B cell (primary cell): ENCODE data around the gene AFG1L. TPM values are rescaled to one million over a fixed set of nuclear protein-coding genes. Genes with fewer than 3 reads are reported as not detected.

ENCODE experiments used
- ATAC-seq: fragments of 200-7000 bp; cut with Tn5 transposase; one replicate; pipeline ENCODE4 v1.10.0; 2021; ENCODE audit warnings: low read depth, mild to moderate bottlenecking, moderate number of reproducible peaks, moderate library complexity
- CTCF ChIA-PET: fragments of 350-600 bp; sonication (Branson Sonifier 250); formaldehyde crosslinking; loops from one replicate; lab custom pipeline; 2021; ENCODE audit warnings: antibody characterized with exemption, inconsistent platforms; lab: Charles Lee
- POLR2A ChIA-PET: fragments of 350-600 bp; sonication (Branson Sonifier 250); formaldehyde crosslinking; loops from one replicate; lab custom pipeline; 2021; ENCODE audit warnings: antibody characterized with exemption; lab: Charles Lee
- DNase-seq: peaks from one replicate; pipeline ENCODE4 v3.0.0; 2013
- H2AFZ ChIP-seq: 2 replicates; pipeline ENCODE4 v1.6.1; 2012; ENCODE audit warnings: mild to moderate bottlenecking, low read depth, low read length; ENCODE audit not compliant: insufficient read depth, poor library complexity, severe bottlenecking
- H3K27ac ChIP-seq, 2 donors: 1 replicate in 1 of 2; 2 replicates in 1 of 2; pipeline ENCODE4 v1.5.1; 2012 to 2013; ENCODE audit warnings: low read length in 2 of 2, mild to moderate bottlenecking in 2 of 2, moderate library complexity in 1 of 2
- H3K27me3 ChIP-seq, 4 experiments: fragments of 200-600 bp in 1 of 4; sonication (generic) in 1 of 4; replicated peaks in 1 of 4; 1 replicate in 2 of 4; 2 replicates in 2 of 4; pipeline versions ENCODE4 v1.6.1 to v1.7.0; 2013 to 2016; ENCODE audit warnings: low read length in 3 of 4, mild to moderate bottlenecking in 2 of 4, mixed read lengths in 1 of 4, moderate library complexity in 1 of 4; ENCODE audit not compliant: insufficient read depth in 4 of 4, control insufficient read depth in 3 of 4; ENCODE audit errors: control extremely low read depth in 1 of 4
- H3K36me3 ChIP-seq, 2 experiments: replicated peaks in 1 of 2; 1 replicate in 1 of 2; 2 replicates in 1 of 2; pipeline versions ENCODE4 v1.6.1 to v1.7.1; 2013; ENCODE audit warnings: low read length in 1 of 2; ENCODE audit not compliant: insufficient read depth in 2 of 2, control insufficient read depth in 1 of 2; ENCODE audit errors: control extremely low read depth in 1 of 2, extremely low read depth in 1 of 2
- H3K4me1 ChIP-seq, 2 donors: fragments of 200-600 bp in 1 of 2; sonication (generic) in 1 of 2; 1 replicate in 1 of 2; 2 replicates in 1 of 2; pipeline versions ENCODE4 v1.5.1 to v1.6.1; 2013 to 2017; ENCODE audit warnings: low read length in 2 of 2; ENCODE audit not compliant: control insufficient read depth in 2 of 2, insufficient read depth in 2 of 2
- H3K4me2 ChIP-seq: replicated peaks from 2 replicates; pipeline ENCODE3; 2012; ENCODE audit warnings: mild to moderate bottlenecking, low read depth, low read length; ENCODE audit not compliant: poor library complexity, severe bottlenecking
- H3K4me3 ChIP-seq, 5 experiments: fragments of 200-600 bp in 1 of 5; sonication (generic) in 1 of 5; 1 replicate in 3 of 5; 2 replicates in 2 of 5; pipeline versions ENCODE4 v1.5.1 to v1.7.0; 2011 to 2016; ENCODE audit warnings: low read length in 4 of 5, mild to moderate bottlenecking in 4 of 5, low read depth in 2 of 5, control low read depth in 1 of 5, moderate library complexity in 1 of 5; ENCODE audit not compliant: insufficient read depth in 1 of 5; ENCODE audit errors: control extremely low read depth in 1 of 5, extremely low read depth in 1 of 5
- H3K79me2 ChIP-seq: fragments of 200-600 bp; sonication (generic); one replicate; pipeline ENCODE4 v1.6.0; 2016; ENCODE audit warnings: low read length; ENCODE audit not compliant: control insufficient read depth, insufficient read depth
- H3K9ac ChIP-seq: fragments of 200-600 bp; sonication (generic); 2 replicates; pipeline ENCODE4 v1.6.1; 2017; ENCODE audit warnings: mild to moderate bottlenecking, low read length, moderate library complexity
- H3K9me3 ChIP-seq, 3 donors: one replicate each; pipeline versions ENCODE4 v1.6.1 to v1.7.1; 2013; ENCODE audit warnings: low read length in 2 of 3; ENCODE audit not compliant: control insufficient read depth in 2 of 3, insufficient read depth in 1 of 3; ENCODE audit errors: control extremely low read depth in 1 of 3
- H4K20me1 ChIP-seq: 2 replicates; pipeline ENCODE4 v1.6.0; 2012; ENCODE audit warnings: mild to moderate bottlenecking, low read length; ENCODE audit not compliant: insufficient read depth, control insufficient read depth, poor library complexity, severe bottlenecking
- H3K27ac Mint-ChIP-seq: one replicate; pipeline ENCODE4 v1.8.0; 2021; ENCODE audit warnings: mixed read lengths
- H3K27me3 Mint-ChIP-seq: one replicate; pipeline ENCODE4 v1.8.0; 2021; ENCODE audit warnings: mixed read lengths
- H3K4me1 Mint-ChIP-seq: one replicate; pipeline ENCODE4 v1.8.0; 2021; ENCODE audit warnings: mixed read lengths
- H3K4me3 Mint-ChIP-seq: one replicate; pipeline ENCODE4 v1.8.0; 2021; ENCODE audit warnings: mixed read lengths
- H3K9me3 Mint-ChIP-seq: one replicate; pipeline ENCODE4 v1.8.0; 2022; ENCODE audit warnings: mixed read lengths; ENCODE audit not compliant: insufficient read depth
- CTCF ChIP-seq: fragments of 200-600 bp; IDR thresholded peaks from one replicate; pipeline ENCODE4 v1.8.0; 2022; ENCODE audit warnings: antibody characterized with exemption, mild to moderate bottlenecking
- EZH2 ChIP-seq: IDR thresholded peaks from 2 replicates; pipeline ENCODE4 v1.6.1; 2012; ENCODE audit warnings: borderline replicate concordance, low read depth, mild to moderate bottlenecking, moderate library complexity, low read length; ENCODE audit not compliant: insufficient read depth, poor library complexity, severe bottlenecking
- WGBS: methylation state at CpG from one replicate; pipeline ENCODE4 v1.1.5; 2013; ENCODE audit warnings: missing lambda C conversion rate; ENCODE audit not compliant: insufficient coverage; 5-methylcytosine and 5-hydroxymethylcytosine counted together
- intact Hi-C: fragments of 100-400 bp; cut with micrococcal nuclease; formaldehyde crosslinking; loops from one replicate; pipeline ENCODE4 v1.10.0; 2022
- polyA plus RNA-seq: library from polyadenylated mRNA; depleted of rRNA; stranded (reverse); fragments of >200 nt; gene quantifications from 2 replicates; pipeline ENCODE4 v1.2.3, GENCODE V29; 2012
- total RNA-seq, 2 donors: library from RNA; stranded (reverse); fragments of 120-200 nt in 1 of 2; gene quantifications; 1 replicate in 1 of 2; 2 replicates in 1 of 2; pipeline versions ENCODE4 v1.2.3 to v1.2.4, GENCODE V29; 2013 to 2022

AFG1L gene
- total and polyA plus RNA-seq, 2 donors (not counting 1 experiment from before 2014, with no cell fraction given), result 1.8 to 14.2 TPM

GRCh38 chr6:108438918-108439317 lies 144.1 kb downstream of the AFG1L start:
- no peaks in the 10 kb centered on the region for H3K9me3 ChIP-seq
- H3K27ac ChIP-seq, result no peak overlapping the region
- Mint-ChIP-seq H3K4me3 (no peak overlapping the region), H3K27me3 (no peaks in the 10 kb centered on the region), H3K27ac (no peak overlapping the region), H3K9me3 (no peaks in the 10 kb centered on the region), H3K4me1 (no peaks in the 10 kb centered on the region)
- H3K4me1 ChIP-seq, result no peaks in the 10 kb centered on the region
- no peak overlapping the region for H3K4me2 ChIP-seq
- no peaks in the 10 kb centered on the region for H3K27me3 ChIP-seq
- no peaks in the 10 kb centered on the region for H3K36me3 ChIP-seq
- H3K79me2 ChIP-seq, result no peaks in the 10 kb centered on the region
- H3K9ac ChIP-seq, result no peak overlapping the region
- ATAC-seq (no peak), DNase-seq (no peak)
- intact Hi-C loops, result no loop called here
- no peak overlapping the region for H3K4me3 ChIP-seq
- H4K20me1 ChIP-seq, result no peaks in the 10 kb centered on the region
- no peak overlapping the region for H2AFZ ChIP-seq
- CTCF ChIA-PET, result no interaction called here
- POLR2A ChIA-PET, result no interaction called here
- TF ChIP-seq EZH2 (no peak), CTCF (no peak)
- 90% methylated on average over 4 of the region's 8 CpGs for WGBS

- no peak overlapping the region for H3K27ac ChIP-seq
- no peak for DNase-seq
- H3K9me3 ChIP-seq, result no peaks in the 10 kb centered on the region
- ChIA-PET POLR2A (no interaction called here), CTCF (no interaction called here)
- H4K20me1 ChIP-seq, result no peaks in the 10 kb centered on the region
- intact Hi-C loops, result no loop called here
- no peaks in the 10 kb centered on the region for H3K79me2 ChIP-seq
- H3K27me3 ChIP-seq, result no peaks in the 10 kb centered on the region
- no peak overlapping the region for H3K9ac ChIP-seq
- H3K4me1 ChIP-seq, result peaks cover 11 to 19% of the 10 kb centered on the region in 2 donors
- H2AFZ ChIP-seq, result no peak overlapping the region
- Mint-ChIP-seq H3K27me3 (no peaks in the 10 kb centered on the region), H3K27ac (no peak overlapping the region), H3K4me3 (no peak overlapping the region), H3K4me1 (peaks cover 16% of the 10 kb centered on the region), H3K9me3 (no peaks in the 10 kb centered on the region)
- no peak for ATAC-seq
- no peaks in the 10 kb centered on the region for H3K36me3 ChIP-seq
- no peak overlapping the region for H3K4me2 ChIP-seq
- H3K4me3 ChIP-seq, result no peak overlapping the region
- TF ChIP-seq CTCF, result no peak
- no peak for TF ChIP-seq EZH2
Measured at GRCh38 chr6:108441141-108441540, 146.3 kb downstream of the AFG1L start.
